Esophagus muscularis mucosa (tissue), 4 donors: Measurements from ENCODE around the gene ITGA5. TPM values are rescaled to one million over a fixed set of nuclear protein-coding genes. Genes with fewer than 3 reads are reported as not detected.

Source experiments
- DNase-seq: peaks from one replicate; pipeline ENCODE4 v3.0.0-alpha.2; 2017; ENCODE audit errors: extremely low spot score
- H3K27ac ChIP-seq, 4 donors: fragments of 200-600 bp; sonication (generic); replicated peaks in 1 of 4; 1 replicate in 3 of 4; 2 replicates in 1 of 4; pipeline ENCODE4 v1.5.1; 2016 to 2019; ENCODE audit warnings: mild to moderate bottlenecking in 1 of 4
- H3K27me3 ChIP-seq, 4 donors: fragments of 200-600 bp; sonication (generic); one replicate each; pipeline versions ENCODE4 v1.5.1 to v1.6.0; 2016 to 2019
- H3K36me3 ChIP-seq, 4 donors: fragments of 200-600 bp; sonication (generic); one replicate each; pipeline ENCODE4 v1.5.1; 2016 to 2019
- H3K4me1 ChIP-seq, 4 donors: fragments of 200-600 bp; sonication (generic); one replicate each; pipeline ENCODE4 v1.5.1; 2016 to 2019
- H3K4me3 ChIP-seq, 4 donors: fragments of 200-600 bp; sonication (generic); 1 replicate in 2 of 4; 2 replicates in 2 of 4; pipeline ENCODE4 v1.5.1; 2016 to 2019; ENCODE audit warnings: mild to moderate bottlenecking in 4 of 4, moderate library complexity in 1 of 4
- H3K9me3 ChIP-seq, 4 donors: fragments of 200-600 bp; sonication (generic); 1 replicate in 3 of 4; 2 replicates in 1 of 4; pipeline ENCODE4 v1.5.1; 2016 to 2019
- EP300 ChIP-seq: sonication (generic); formaldehyde crosslinking; IDR thresholded peaks from one replicate; pipeline ENCODE4 v1.6.1; 2017; ENCODE audit warnings: antibody characterized with exemption
- POLR2A ChIP-seq: fragments of 450-650 bp; IDR thresholded peaks from one replicate; pipeline ENCODE4 v1.6.1; 2017; ENCODE audit warnings: antibody characterized with exemption, moderate library complexity, mild to moderate bottlenecking, low read depth
- POLR2AphosphoS5 ChIP-seq, 2 donors: sonication (generic); formaldehyde crosslinking; IDR thresholded peaks; one replicate each; pipeline ENCODE4 v1.6.1; 2017; ENCODE audit warnings: antibody characterized with exemption in 2 of 2
- WGBS: methylation state at CpG from one replicate; pipeline ENCODE4 v1.1.5; 2018; 5-methylcytosine and 5-hydroxymethylcytosine counted together
- intact Hi-C: fragments of 100-400 bp; cut with DNase I; formaldehyde crosslinking; loops from one replicate; pipeline ENCODE4 v1.15.1; 2023
- total RNA-seq, 4 donors: library from RNA; depleted of rRNA; stranded (reverse); fragments of >200 nt; gene quantifications; one replicate each; pipeline versions ENCODE4 v1.1.0 to v1.2.1, GENCODE V29; 2016
- TF ChIP-seq, protein P1 (sequence below), 3 experiments: fragments of 200-600 bp in 2 of 3; fragments of 450-650 bp in 1 of 3; sonication (generic) in 2 of 3; IDR thresholded peaks; one replicate each; pipeline ENCODE4 v1.5.1; 2017 to 2019; ENCODE audit warnings: antibody characterized with exemption in 3 of 3, mild to moderate bottlenecking in 2 of 3, moderate library complexity in 1 of 3

ITGA5 gene
- total RNA-seq, 4 donors from 2014 or later: 264 to 785 (median 602) TPM

- Histone ChIP-seq H3K27ac (peak overlapping the region; percentile 72 to 97 (median 94)), H3K4me1 (peaks cover 69 to 93% (median 90%) of the 10 kb centered on the region in 4 donors)
These were observed 5.5 kb downstream of the ITGA5 start for GRCh38 chr12:54413284-54414190.

DNA sequence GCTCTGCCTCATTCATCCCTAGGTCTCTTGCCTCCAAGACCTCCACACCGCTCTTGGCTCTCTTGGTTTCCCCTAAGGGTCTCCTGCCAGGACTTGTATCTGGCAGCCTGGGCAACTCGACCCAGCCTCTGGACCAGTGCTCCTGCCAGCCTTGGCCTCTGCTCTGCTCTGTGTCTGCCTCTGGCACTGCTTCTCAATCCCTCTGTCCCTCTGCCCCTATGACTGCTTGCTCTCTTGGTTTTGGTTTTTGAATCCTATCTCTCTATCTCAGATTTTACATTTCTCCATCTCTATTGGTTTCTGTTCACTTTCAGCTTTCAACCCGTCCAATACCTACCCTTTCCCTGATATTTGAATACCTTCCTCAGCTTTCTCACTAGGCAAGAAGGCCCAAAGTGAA is 6.3 kb downstream of the ITGA5 start:
- Histone ChIP-seq H3K36me3 (peaks cover 27 to 54% (median 42%) of the 10 kb centered on the region in 4 donors), H3K4me3 (peak overlapping the region; percentile 80 to 96 (median 91)), H3K4me1 (peaks cover 76 to 100% (median 97%) of the 10 kb centered on the region in 4 donors)

More at GRCh38 chr12:54413284-54414190, 5.5 kb downstream of the ITGA5 start:
- Histone ChIP-seq H3K27me3 (no peaks in the 10 kb centered on the region), H3K4me3 (peak overlapping the region; percentile 80 to 96 (median 91)), H3K9me3 (no peaks in the 10 kb centered on the region), H3K36me3 (peaks cover 21 to 47% (median 35%) of the 10 kb centered on the region in 4 donors)
- no peak for DNase-seq
- TF ChIP-seq POLR2AphosphoS5 (IDR thresholded peaks at IDR 0.05) (peak; percentile 18 to 25), EP300 (no peak)
- TF ChIP-seq, protein P1, sequence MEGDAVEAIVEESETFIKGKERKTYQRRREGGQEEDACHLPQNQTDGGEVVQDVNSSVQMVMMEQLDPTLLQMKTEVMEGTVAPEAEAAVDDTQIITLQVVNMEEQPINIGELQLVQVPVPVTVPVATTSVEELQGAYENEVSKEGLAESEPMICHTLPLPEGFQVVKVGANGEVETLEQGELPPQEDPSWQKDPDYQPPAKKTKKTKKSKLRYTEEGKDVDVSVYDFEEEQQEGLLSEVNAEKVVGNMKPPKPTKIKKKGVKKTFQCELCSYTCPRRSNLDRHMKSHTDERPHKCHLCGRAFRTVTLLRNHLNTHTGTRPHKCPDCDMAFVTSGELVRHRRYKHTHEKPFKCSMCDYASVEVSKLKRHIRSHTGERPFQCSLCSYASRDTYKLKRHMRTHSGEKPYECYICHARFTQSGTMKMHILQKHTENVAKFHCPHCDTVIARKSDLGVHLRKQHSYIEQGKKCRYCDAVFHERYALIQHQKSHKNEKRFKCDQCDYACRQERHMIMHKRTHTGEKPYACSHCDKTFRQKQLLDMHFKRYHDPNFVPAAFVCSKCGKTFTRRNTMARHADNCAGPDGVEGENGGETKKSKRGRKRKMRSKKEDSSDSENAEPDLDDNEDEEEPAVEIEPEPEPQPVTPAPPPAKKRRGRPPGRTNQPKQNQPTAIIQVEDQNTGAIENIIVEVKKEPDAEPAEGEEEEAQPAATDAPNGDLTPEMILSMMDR (IDR thresholded peaks at IDR 0.05): no peak
- WGBS: 35% methylated on average over 9 of the region's 9 CpGs
- intact Hi-C loops: no loop called here

DNA sequence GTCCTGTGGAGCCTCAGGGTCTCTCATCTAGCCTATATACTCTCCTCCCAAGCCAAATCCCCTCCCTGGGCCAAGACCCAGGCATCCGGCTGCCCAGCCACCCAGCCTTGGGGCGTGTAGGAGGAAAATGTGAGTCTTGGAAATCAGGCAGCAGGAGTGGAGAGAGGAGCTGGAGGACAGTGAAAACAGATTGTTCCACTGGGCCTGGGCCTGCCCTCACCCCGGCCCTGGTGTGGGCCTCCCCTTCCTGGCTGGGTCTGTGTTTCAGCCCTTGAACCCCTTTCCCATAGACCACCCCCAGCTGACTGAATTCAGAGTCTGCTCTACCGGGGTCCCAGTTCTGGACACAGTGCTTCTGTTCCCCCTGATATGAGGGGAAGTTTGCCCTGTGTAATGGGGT is 6.7 kb downstream of the ITGA5 start:
- TF ChIP-seq, protein P1 (IDR thresholded peaks at IDR 0.05): no peak
- TF ChIP-seq POLR2A (no peak), POLR2AphosphoS5 (IDR thresholded peaks at IDR 0.05) (no peak), EP300 (no peak)
- WGBS: 44% methylated on average over 4 of the region's 4 CpGs
- H3K4me3 ChIP-seq: peak overlapping the region; percentile 80 to 96 (median 91)
- H3K27ac ChIP-seq: peak overlapping the region; percentile 72 to 97 (median 94)
- H3K36me3 ChIP-seq: peaks cover 31 to 59% (median 46%) of the 10 kb centered on the region in 4 donors
- intact Hi-C loops: no loop called here
- no peaks in the 10 kb centered on the region for H3K9me3 ChIP-seq
- no peak for DNase-seq
- peaks cover 81 to 100% (median 97%) of the 10 kb centered on the region in 4 donors for H3K4me1 ChIP-seq
- no peaks in the 10 kb centered on the region for H3K27me3 ChIP-seq

More for the DNA sequence above, 6.3 kb downstream of the ITGA5 start:
- TF ChIP-seq POLR2AphosphoS5 (IDR thresholded peaks at IDR 0.05) (no peak), EP300 (no peak), POLR2A (no peak)
- TF ChIP-seq, protein P1 (IDR thresholded peaks at IDR 0.05): no peak
- no peak for DNase-seq
- H3K9me3 ChIP-seq: no peaks in the 10 kb centered on the region
- peak overlapping the region; percentile 72 to 97 (median 94) for H3K27ac ChIP-seq
- H3K27me3 ChIP-seq: no peaks in the 10 kb centered on the region
- 64% methylated on average over 3 of the region's 3 CpGs for WGBS
- intact Hi-C loops: no loop called here

- intact Hi-C loops: no loop called here
These were observed 7.5 kb downstream of the ITGA5 start for GRCh38 chr12:54411391-54412241.

More at GRCh38 chr12:54411391-54412241, 7.5 kb downstream of the ITGA5 start:
- Histone ChIP-seq H3K4me1 (peaks cover 81 to 100% (median 97%) of the 10 kb centered on the region in 4 donors), H3K4me3 (peak overlapping the region; percentile 80 to 96 (median 91)), H3K27me3 (no peaks in the 10 kb centered on the region), H3K27ac (peak overlapping the region; percentile 72 to 97 (median 94)), H3K36me3 (peaks cover 36 to 66% (median 54%) of the 10 kb centered on the region in 4 donors), H3K9me3 (no peaks in the 10 kb centered on the region)
- 35% methylated on average over 9 of the region's 10 CpGs for WGBS
- TF ChIP-seq, protein P1 (IDR thresholded peaks at IDR 0.05): no peak
- TF ChIP-seq POLR2AphosphoS5 (IDR thresholded peaks at IDR 0.05) (peak; percentile 42 to 74), POLR2A (no peak), EP300 (no peak)
- DNase-seq: peak; percentile 95
